Myocyte (in vitro differentiated cells): ENCODE results near the gene OR5AN1. TPM values are rescaled to one million over a fixed set of nuclear protein-coding genes. Genes with fewer than 3 reads are reported as not detected.
"Not testable (repeated sequence)": the region's sequence is repeated elsewhere in the genome, so short reads cannot be mapped to it uniquely, and the experiment has no call there.

Experiments
- DNase-seq: peaks from one replicate; pipeline ENCODE4 v3.0.0-alpha.2; 2012; ENCODE audit warnings: low read depth
- polyA plus RNA-seq: library from polyadenylated mRNA; unstranded; fragments of >200 nt; gene quantifications from one replicate; pipeline ENCODE4 v1.2.1, GENCODE V29; 2012; ENCODE audit warnings: missing spikeins
- total RNA-seq: library from RNA; depleted of rRNA; stranded (reverse); fragments of >200 nt; gene quantifications from 2 replicates; pipeline ENCODE4 v1.2.3, GENCODE V29; 2014

The OR5AN1 gene
- total RNA-seq: not detected in 2 replicates
- not detected for polyA plus RNA-seq

GRCh38 chr11:59358595-59358994 lies at the start of gene OR5AN1:
Gene OR5AN1, plus strand, starts transcription at chr11:59358895. Its CDS starts 5,564 bp downstream, at chr11:59364459.
- DNase-seq: no peak

GRCh38 chr11:59335001-59335400 lies 23.7 kb upstream of the OR5AN1 start:
- no peak for DNase-seq

GRCh38 chr11:59336176-59336575 lies 22.5 kb upstream of the OR5AN1 start:
- no peak for DNase-seq

- DNase-seq: no peak
Measured at GRCh38 chr11:59336931-59337330, 21.8 kb upstream of the OR5AN1 start.

- not testable (repeated sequence) for DNase-seq
Measured at GRCh38 chr11:59349657-59350056, 9.0 kb upstream of the OR5AN1 start.

- DNase-seq: no peak
Measured at GRCh38 chr11:59355226-59355625, 3.5 kb upstream of the OR5AN1 start.

- no peak for DNase-seq
Measured at GRCh38 chr11:59356561-59356960, 2.1 kb upstream of the OR5AN1 start.

- DNase-seq: no peak
Measured at GRCh38 chr11:59358020-59358419, 675 bp upstream of the OR5AN1 start.

- no peak for DNase-seq
Measured at GRCh38 chr11:59365232-59366018, 6.7 kb downstream of the OR5AN1 start.

- DNase-seq: no peak
Measured at GRCh38 chr11:59368238-59369022, 9.7 kb downstream of the OR5AN1 start.

GRCh38 chr11:59372324-59372723 lies 13.6 kb downstream of the OR5AN1 start:
- not testable (repeated sequence) for DNase-seq

- no peak for DNase-seq
Measured at GRCh38 chr11:59380263-59381059, 21.8 kb downstream of the OR5AN1 start.

GRCh38 chr11:59394186-59394585 lies 35.5 kb downstream of the OR5AN1 start:
- DNase-seq: no peak

- DNase-seq: no peak
Measured at GRCh38 chr11:59400461-59401261, 42.0 kb downstream of the OR5AN1 start.

- no peak for DNase-seq
Measured at GRCh38 chr11:59401262-59401552, 42.5 kb downstream of the OR5AN1 start.

- DNase-seq: no peak
Measured at GRCh38 chr11:59403546-59403945, 44.9 kb downstream of the OR5AN1 start.

GRCh38 chr11:59413646-59414045 lies 55.0 kb downstream of the OR5AN1 start:
- DNase-seq: no peak

- no peak for DNase-seq
Measured at GRCh38 chr11:59415111-59415510, 56.4 kb downstream of the OR5AN1 start.

- peak; percentile 4 for DNase-seq
Measured at GRCh38 chr11:59416613-59417012, 57.9 kb downstream of the OR5AN1 start.

- peak; percentile 77 for DNase-seq
Measured at GRCh38 chr11:59417023-59417422, 58.3 kb downstream of the OR5AN1 start.

GRCh38 chr11:59418156-59418555 lies 59.5 kb downstream of the OR5AN1 start:
- peak; percentile 5 for DNase-seq
